HG03439 (cell line): ENCODE data around the gene RNASE12.
"Not testable (repeated sequence)": the region's sequence is repeated elsewhere in the genome, so short reads cannot be mapped to it uniquely, and the experiment has no call there.

Experiments used
- ATAC-seq: cut with Tn5 transposase; IDR thresholded peaks from one replicate; pipeline ENCODE4 v1.9.1; 2021; ENCODE audit warnings: mild to moderate bottlenecking, moderate library complexity; ENCODE audit not compliant: unreplicated experiment

The RNASE12 gene

GRCh38 chr14:20583908-20584307 is 7.3 kb downstream of the RNASE12 start:
- no peak for ATAC-seq

DNA sequence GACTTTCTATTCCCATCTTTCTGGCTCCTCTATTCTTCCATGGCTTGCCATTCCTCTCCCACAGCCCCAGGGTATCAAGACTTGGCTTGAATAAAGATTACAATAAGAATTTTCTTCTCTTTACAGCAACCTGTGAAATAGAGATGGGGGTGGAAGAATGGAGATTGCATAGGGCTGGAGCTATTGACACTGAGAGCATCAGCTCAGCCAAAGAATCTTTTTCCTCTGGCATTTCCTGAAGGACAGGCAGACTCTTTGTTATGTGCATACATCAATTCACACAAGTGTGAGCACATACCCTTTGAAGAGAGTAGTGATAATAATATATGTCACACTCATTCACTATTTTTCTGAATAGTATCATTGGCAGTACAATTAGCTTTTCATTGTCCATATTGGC is 8.0 kb downstream of the RNASE12 start:
- no peak for ATAC-seq

GRCh38 chr14:20580242-20580641 is 10.9 kb downstream of the RNASE12 start:
- no peak for ATAC-seq

DNA sequence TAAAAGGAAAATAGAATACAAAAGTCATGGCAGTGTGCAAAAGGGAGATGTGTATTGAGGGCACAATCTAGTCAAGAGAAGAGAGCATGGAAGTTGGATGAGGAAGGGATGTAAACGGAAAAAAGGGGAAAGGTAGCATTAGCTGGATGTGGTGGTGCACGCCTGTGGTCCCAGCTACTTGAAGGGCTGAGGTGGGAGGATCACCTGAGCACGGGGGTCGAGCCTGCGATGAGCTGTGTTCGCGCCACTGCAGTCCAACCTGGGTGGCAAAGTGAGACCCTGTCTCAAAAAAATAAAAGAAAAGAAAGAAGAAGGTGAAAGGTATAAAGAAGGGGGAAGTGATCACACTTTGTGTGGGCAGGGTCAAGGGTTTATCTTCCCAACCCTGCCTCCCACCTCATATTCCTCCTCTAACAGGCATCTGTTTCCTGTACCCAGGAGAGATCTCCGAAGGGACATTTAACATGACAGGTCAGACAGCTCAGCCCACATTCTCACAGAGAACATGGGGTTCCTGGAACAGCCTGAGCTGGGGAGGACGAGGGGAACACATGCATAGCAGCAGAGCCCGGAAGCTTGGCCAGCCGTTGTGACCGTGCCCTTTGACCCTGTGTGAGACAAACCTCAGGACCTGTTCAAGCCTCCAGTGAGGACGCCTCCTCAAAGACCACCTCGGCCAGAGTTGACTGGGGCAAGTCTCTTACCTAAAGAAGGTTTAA is 12.2 kb downstream of the RNASE12 start:
- ATAC-seq, result no peak

GRCh38 chr14:20578325-20578724 is 12.9 kb downstream of the RNASE12 start:
- no peak for ATAC-seq

- not testable (repeated sequence) for ATAC-seq
Measured at GRCh38 chr14:20572382-20572990, 18.7 kb downstream of the RNASE12 start.

GRCh38 chr14:20570720-20571119 is 20.5 kb downstream of the RNASE12 start:
- not testable (repeated sequence) for ATAC-seq

DNA sequence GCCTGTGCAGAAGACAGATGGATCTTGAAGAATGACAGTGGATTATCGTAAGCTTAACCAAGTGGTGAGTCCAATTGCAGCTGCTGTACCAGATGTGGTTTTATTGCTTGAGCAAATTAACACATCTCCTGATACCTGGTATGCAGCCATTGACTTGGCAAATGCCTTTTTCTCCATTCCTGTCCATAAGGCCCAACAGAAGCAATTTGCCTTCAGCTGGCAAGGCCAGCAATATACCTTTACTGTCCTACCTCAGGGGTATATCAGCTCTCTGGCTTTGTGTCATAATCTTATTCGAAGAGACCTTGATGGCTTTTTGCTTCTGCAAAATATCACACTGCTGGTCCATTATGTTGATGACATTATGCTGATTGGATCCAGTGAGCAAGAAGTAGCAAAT is 21.3 kb downstream of the RNASE12 start:
- ATAC-seq, result not testable (repeated sequence)

DNA sequence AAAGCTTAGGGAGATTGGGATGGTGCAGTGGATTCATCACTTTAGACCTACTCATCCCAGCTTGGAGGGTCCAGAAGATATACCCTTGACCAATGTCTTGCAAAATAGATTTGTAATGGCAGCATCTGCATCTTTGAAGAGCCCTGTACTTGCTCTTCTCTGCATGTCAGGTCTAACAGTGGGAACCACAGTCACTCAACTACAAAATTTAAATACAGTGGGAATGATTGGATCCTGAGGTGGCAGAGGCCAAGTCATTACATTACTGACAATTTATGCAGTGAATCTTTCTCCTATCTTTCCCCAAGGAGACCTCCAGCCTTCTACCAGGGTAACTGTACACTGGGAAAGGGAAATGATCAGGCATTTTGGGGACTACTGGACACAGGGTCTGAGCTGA is 22.1 kb downstream of the RNASE12 start:
- ATAC-seq, result no peak

DNA sequence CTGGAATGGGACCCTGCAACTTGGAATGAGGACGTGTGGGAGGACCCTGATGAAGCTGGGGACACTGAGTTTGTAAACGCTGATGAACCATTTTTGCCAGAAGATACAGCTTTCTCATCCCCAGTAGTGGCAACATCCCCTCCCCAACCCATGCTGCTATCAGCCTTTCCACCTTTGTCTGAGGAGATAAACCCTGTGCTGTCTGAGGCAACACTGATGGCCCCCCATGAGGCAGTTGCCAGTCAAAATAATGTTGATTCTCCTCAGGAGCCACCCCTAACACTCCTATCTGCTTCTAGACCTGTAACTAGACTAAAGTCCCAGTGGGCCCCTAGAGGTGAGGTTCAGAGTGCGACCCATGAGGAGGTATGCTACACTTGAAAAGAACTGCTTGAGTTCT is 22.8 kb downstream of the RNASE12 start:
- ATAC-seq, result no peak

DNA sequence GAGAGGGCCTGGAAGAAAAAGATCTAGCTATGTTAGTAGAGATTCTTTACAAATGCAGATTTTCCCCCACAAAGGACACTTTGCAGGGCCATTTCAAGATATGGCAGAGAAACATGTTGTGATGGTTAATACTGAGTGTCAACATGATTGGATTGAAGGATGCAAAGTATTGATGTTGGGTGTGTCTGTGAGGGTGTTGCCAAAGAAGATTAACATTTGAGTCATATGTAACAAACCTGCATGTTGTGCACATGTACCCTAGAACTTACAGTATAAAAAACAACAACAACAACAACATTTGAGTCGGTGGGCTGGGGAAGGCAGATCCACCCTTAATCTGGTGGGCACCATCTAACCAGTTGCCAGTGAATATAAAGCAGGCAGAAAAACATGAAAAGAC is 24.0 kb downstream of the RNASE12 start:
- not testable (repeated sequence) for ATAC-seq

DNA sequence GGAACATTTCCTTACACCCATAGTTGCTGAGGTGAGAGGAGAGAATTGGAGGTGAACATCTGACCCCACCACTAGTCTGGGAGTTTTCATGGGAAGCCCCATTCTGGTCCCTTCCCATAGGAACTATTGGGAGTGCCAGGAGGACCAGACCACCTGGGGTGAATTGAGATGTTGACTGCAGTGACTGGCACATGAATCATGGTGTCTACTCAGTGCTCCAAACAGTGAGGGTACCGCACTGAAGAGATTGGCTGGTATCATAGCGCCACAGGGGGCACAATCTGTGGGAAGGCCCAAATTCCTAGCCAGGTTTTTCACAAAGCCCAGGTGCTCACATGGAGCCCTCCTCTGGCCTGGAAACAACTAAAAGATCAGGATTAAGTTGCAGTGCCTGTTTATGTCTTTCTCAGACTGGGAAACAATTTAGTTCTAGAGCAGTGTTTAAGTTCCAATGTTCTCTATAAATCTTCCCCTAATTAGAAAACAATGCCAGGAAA is 26.6 kb downstream of the RNASE12 start:
- no peak for ATAC-seq

DNA sequence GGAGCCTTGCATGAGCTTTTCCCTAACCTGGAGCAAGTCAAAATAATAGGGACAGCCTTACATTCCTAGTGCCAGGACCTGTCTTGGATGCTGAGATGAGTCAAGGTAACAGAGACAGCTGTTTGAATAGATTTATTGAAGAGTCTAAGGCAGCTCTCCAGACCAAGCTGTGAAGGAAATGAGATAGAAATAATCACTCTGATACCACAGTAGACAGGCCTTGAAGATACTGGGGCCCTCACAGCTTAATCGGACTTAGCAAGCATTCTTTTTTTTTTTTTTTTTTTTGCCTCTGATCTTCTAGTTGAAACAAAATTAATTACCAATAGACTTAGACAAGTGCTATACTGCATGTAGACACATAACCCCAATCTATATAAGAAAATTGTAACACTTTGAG is 27.2 kb downstream of the RNASE12 start:
- ATAC-seq, result no peak

- ATAC-seq, result no peak
Measured at GRCh38 chr14:20560961-20561360, 30.2 kb downstream of the RNASE12 start, which contains the start of gene RNASE9. TSS of gene RNASE9 (minus strand) at chr14:20561047.

GRCh38 chr14:20559461-20559904 is 31.7 kb downstream of the RNASE12 start:
- ATAC-seq, result no peak

DNA sequence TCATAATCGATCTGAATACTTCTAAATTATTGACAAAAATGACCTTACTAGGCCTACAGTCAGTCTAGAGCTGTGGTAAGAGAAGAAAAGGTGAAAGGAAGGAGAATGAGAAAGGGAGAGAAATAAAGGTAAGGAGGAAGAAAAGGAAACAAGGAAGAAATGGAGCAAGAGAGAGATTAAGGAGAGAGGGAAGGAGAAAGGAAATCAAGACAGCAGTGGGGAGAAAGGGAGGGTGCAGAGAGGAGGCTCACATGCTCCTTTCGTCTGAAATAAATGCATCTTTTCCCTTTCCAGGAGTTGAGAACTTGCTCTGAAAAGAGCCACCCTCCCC is 34.0 kb downstream of the RNASE12 start:
- no peak for ATAC-seq

GRCh38 chr14:20556500-20557211 is 34.5 kb downstream of the RNASE12 start:
- ATAC-seq, result no peak

GRCh38 chr14:20555845-20556244 is 35.3 kb downstream of the RNASE12 start:
- no peak for ATAC-seq

DNA sequence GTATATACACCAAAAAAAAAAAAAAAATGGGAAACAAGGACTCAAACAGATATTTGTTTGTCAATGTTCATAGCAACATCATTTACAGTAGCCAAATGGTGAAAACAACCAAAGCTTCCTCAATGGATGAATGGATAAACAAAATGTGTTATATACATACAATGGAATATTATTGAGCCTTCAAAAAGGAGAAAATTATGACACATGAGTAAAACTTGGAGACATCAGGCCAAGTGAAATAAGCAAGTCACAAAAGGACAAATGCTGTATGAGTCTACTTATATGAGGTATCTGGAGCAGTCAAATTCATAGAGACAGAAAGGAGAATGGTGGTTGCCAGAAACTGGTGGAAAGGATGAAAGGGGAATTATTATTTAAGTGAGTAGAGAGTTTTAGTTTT is 38.2 kb downstream of the RNASE12 start:
- no peak for ATAC-seq

- ATAC-seq, result no peak
Measured at GRCh38 chr14:20551606-20552005, 39.6 kb downstream of the RNASE12 start.

- ATAC-seq, result no peak
Measured at GRCh38 chr14:20550926-20551325, 40.2 kb downstream of the RNASE12 start.
